Globus pallidus (tissue), 1 donor: ENCODE results near the gene PPP2R5D.
"Not testable (repeated sequence)": the region's sequence is repeated elsewhere in the genome, so short reads cannot be mapped to it uniquely, and the experiment has no call there.

Experiments used
- DNase-seq: peaks from one replicate; pipeline ENCODE4 v3.0.0-alpha.2; 2015; ENCODE audit warnings: low spot score

The PPP2R5D gene

DNA sequence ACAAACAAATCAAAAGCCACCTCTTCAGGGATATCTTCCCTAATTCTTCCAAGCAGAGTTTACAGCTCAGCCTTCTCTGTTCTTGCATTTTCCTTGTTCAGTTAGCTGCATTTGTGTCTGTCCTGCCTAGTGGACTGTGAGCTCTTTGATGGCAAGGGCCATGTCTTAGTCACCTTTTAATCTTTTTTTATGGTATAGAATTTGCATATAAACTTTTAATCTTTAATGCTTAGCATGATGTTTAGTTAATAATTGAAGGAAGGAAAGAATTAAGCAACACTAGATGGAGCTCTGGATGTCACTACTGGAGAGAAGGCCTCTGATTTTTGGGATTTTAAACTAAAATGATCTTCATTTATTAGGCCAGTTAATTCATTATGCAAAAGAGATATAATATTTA lies 12.1 kb downstream of the PPP2R5D start:
- no peak for DNase-seq

DNA sequence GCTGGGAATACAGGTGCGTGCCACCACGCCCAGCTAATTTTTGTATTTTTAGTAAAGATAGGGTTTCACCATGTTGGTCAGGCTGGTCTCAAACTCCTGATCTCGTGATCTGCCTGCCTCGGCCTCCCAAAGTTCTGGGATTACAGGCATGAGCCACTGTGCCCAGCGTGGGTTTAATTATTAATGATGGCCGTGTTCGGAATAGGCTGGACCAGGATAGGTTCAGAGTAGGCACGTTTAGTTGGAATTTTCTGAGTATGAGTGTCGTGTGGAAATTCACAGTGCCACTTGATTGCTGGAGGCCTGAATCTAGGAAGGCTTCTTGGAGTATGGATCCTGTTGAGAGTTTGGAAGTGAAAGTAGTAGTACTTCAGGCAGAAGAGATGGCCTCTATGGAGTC lies 13.8 kb downstream of the PPP2R5D start:
- DNase-seq, result not testable (repeated sequence)

DNA sequence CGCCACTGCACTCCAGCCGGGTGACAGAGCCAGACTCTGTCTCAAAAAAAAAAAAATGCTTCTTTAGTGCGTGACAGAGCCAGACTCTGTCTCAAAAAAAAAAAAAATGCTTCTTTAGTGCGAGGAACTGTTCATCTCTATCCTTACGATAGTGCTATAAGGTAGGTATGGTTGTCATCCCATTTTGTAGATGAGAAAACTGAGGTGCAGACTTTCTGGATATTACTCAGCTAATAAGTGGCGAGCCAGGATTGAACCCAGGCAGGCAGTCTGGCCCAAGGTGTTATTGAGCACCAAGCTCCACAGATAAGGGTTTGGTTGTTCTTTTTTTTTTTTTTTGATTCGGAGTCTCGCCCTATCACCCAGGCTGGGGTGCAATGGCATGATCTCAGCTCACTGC lies 17.5 kb downstream of the PPP2R5D start:
- no peak for DNase-seq

DNA sequence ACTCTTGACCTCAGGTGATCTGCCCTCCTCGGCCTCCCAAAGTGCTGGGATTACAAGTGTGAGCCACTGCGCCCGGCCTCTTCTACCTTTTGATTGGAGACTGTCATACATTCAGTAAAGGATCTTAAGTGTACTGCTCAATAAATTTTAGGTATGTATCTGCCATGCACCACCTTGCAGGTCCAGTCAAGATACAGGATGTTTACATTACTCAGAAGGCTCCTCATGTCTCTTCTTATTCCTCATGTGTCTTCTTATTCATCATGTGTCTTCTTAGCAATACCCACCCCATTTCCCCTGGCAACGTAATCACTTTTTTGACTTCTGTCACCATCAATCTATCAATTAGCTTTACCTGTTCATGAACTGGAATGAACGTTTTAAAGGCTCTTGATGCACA lies 21.5 kb downstream of the PPP2R5D start:
- DNase-seq, result no peak

- no peak for DNase-seq
Observed at GRCh38 chr6:43006251-43006650, 21.9 kb downstream of the PPP2R5D start.

DNA sequence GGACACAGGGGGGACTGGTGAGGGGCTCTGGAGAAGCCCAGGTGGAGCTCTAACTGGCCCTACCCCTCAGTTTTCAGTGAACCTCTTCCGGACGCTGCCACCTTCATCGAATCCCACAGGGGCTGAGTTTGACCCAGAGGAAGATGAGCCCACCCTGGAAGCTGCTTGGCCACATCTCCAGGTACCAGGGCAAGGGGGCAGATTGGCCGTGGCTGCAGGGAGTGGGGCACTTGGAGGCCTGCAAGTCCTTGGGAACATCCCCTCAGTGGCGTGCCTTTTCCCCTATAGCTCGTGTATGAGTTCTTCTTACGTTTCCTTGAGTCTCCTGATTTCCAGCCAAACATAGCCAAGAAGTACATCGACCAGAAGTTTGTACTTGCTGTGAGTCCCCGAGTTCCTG lies 22.8 kb downstream of the PPP2R5D start:
- no peak for DNase-seq

DNA sequence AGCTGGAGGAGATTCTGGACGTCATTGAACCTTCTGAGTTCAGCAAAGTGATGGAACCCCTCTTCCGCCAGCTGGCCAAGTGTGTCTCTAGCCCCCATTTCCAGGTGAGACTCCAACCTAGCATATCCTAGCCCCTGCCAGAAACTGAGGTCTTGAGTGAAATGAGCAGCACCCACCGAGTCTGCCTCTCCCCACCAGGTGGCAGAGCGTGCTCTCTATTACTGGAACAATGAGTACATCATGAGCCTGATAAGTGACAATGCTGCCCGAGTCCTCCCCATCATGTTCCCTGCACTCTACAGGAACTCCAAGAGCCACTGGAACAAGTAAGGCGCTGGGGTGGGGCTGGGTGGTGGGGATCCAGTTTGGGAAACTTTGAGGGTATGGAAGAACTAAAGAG lies 24.8 kb downstream of the PPP2R5D start:
- DNase-seq, result no peak

DNA sequence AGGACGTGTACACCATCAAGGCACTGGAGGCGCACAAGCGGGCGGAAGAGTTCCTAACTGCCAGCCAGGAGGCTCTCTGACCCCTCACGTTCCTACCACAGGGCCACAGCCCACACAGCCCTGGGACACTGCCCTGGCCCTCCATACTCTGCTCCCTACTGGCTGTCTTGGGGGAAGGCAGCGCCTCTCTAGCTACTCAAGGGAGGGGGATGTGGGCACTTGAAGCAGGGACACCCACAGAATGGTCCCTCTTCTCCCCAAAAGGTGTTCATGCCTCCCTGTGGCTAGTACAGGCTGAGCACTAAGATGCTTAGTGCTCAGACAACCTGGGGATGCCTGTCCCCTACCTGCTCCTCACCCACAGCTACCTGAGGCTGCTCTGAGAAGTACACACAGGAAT lies 26.8 kb downstream of the PPP2R5D start:
- DNase-seq, result no peak

DNA sequence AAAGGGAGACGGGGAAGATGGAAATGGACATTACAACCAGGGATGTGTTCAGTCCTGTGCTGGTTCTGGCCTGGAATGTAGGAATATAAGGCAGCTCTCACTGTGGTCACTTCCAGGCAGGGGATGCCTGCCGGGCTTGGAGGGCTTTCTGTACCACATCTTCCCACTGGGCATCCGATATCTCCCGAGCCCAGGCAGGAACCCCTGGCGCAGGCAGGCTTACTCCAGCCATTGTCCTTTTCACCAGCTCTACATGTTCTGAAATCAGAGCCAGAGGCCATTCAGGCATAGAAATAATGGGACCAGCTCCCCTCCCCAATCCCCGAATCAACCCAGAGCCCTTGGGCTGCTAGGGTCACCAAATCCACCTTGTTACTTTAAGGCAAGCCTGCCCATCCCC lies 28.0 kb downstream of the PPP2R5D start:
- no peak for DNase-seq

DNA sequence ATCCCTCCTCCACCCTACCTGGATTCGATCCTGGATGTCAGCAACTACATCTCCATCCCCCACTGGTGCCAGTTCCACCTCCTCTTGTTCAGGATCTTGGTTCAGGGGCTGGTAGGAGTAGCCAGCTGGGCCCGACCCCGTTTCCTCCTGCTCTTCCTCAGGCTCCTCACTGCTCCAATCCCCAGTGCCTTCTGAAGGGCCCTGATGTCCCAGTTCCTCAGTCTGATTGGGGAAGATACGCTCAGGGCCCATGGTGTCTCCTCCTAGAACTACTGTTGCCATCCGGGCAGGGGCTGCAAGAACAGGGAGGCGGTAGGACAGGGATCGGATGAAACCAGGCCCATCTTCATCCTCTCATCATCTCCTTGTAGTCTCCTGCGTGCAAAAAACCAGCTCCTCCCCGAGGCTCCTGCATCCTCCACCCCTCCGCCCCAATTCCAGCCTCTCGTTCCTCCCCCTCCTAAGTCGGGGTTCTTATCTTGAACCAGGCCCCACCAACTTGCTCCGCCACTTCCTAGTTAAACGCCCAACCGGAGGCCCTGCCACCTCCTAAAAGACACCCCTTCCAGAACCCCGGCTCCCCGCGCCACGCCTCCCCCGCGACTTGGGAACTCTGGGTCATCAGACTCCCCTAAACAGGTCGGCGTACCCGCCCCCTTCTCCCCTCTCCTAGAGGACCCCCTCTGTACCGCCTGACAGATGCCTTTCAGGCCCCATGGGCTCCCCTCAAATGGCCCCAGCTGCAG lies 28.9 kb downstream of the PPP2R5D start:
- DNase-seq, result no peak

DNA sequence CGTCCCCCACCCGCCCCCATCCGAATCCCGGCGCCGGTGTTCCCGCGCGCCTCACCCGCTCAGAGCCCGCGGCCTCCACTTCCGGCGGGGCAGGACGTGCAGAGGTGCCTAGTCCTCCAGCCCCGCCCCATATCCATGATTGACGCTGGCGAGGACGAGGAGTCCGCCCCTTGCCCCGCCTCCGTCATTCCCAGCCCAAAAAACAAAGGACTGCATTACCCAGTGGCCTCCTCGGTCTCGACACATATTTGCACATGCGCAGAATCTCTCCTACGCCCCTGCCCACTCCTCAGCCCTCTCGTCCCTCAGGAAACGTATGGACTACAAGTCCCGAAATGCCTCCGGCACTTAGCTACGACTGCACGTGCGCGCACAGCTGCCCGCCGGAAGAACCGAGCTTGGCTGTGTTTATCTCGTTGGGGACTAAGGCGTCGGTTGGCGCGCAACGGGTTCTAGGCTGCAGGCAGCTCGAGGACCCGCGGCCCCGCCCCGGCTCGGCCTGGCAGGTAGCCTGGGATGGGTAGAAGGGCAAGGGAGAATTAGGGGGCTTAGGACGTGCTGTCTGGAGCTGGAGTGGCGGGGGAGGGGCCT lies 29.6 kb downstream of the PPP2R5D start, which contains the start of the genes KLHDC3 and MEA1:
KLHDC3 (plus strand) TSS at position 407 of the 591 bp plus-strand sequence. CDS start 2,944 bp downstream, outside the sequence.
MEA1 (minus strand) TSS at position 104 of the 591 bp plus-strand sequence. CDS start 133 bp downstream, outside the sequence.
- peak; percentile 100 for DNase-seq

GRCh38 chr6:43014434-43014909 lies 30.1 kb downstream of the PPP2R5D start:
- no peak for DNase-seq

GRCh38 chr6:43016176-43016942 lies 32.0 kb downstream of the PPP2R5D start:
- DNase-seq, result no peak

- no peak for DNase-seq
Observed at GRCh38 chr6:43016943-43017334, 32.6 kb downstream of the PPP2R5D start.

- no peak for DNase-seq
Observed at GRCh38 chr6:43019152-43019551, 34.8 kb downstream of the PPP2R5D start.

GRCh38 chr6:43020052-43020705 lies 35.8 kb downstream of the PPP2R5D start:
- no peak for DNase-seq

DNA sequence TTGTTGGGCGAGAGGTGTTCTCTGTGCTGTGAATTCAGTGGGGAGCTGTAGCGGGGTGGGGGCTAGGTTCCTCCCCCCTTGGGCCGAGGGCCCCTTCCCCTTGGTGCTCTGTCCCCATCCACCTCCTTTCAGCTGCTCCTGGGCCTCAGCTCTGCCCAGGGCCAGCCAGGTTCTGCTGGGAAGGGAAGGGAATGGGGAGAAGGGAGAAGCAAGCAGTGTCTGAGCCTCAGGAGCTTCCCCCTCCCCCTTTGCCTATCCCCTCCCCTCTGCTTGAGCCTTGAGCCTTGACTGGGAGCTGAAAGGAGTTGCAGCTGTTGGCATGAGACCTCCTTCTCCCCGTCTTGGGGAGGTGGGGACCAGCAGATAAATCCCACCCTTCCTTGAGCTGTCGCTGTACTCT lies 36.5 kb downstream of the PPP2R5D start:
- no peak for DNase-seq

- DNase-seq, result peak; percentile 64
Observed at GRCh38 chr6:43021270-43022047, 37.1 kb downstream of the PPP2R5D start, which contains the start of gene RRP36. RRP36 (plus strand) TSS chr6:43021623; CDS start chr6:43021655, 32 bp downstream.

- DNase-seq, result no peak
Observed at GRCh38 chr6:43024436-43024835, 40.1 kb downstream of the PPP2R5D start.

GRCh38 chr6:43026365-43026764 lies 42.0 kb downstream of the PPP2R5D start:
- no peak for DNase-seq

GRCh38 chr6:43029120-43029519 lies 44.8 kb downstream of the PPP2R5D start:
- DNase-seq, result no peak
